Measurements from ENCODE around the gene MPZL2. TPM values are rescaled to one million over a fixed set of nuclear protein-coding genes. Genes with fewer than 3 reads are reported as not detected.

The MPZL2 gene
- total RNA-seq, 2 donors from 2014 or later, result 13.8 to 16.8 TPM

DNA sequence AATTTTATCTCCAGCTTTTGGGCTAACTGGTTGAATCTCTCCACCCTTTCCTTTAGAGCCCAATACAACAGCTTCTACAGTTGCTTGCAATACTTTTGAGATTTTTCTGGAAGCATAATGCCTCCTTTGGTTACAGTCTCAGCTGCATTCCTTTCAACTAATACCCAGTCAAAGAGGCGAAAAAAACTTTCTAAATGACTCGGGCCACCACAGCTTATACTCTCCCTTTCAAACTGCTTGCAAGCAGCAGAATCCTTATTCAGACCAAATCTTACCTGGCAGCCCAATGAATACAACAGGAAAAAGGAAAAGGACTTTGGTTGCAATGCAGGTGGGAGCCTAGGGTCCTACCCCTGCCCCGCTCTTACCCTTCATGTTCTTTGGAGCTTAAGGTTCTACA lies 55.1 kb downstream of the MPZL2 start:
- Histone ChIP-seq H3K4me1 (peaks cover 0 to 26% of the 10 kb centered on the region in 2 donors), H3K27ac (no peak overlapping the region)
- TF ChIP-seq, protein P1, sequence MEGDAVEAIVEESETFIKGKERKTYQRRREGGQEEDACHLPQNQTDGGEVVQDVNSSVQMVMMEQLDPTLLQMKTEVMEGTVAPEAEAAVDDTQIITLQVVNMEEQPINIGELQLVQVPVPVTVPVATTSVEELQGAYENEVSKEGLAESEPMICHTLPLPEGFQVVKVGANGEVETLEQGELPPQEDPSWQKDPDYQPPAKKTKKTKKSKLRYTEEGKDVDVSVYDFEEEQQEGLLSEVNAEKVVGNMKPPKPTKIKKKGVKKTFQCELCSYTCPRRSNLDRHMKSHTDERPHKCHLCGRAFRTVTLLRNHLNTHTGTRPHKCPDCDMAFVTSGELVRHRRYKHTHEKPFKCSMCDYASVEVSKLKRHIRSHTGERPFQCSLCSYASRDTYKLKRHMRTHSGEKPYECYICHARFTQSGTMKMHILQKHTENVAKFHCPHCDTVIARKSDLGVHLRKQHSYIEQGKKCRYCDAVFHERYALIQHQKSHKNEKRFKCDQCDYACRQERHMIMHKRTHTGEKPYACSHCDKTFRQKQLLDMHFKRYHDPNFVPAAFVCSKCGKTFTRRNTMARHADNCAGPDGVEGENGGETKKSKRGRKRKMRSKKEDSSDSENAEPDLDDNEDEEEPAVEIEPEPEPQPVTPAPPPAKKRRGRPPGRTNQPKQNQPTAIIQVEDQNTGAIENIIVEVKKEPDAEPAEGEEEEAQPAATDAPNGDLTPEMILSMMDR (IDR thresholded peaks at IDR 0.05), result no peak

GRCh38 chr11:118207079-118207478 lies 57.0 kb downstream of the MPZL2 start:
- Histone ChIP-seq H3K36me3 (no peaks in the 10 kb centered on the region), H3K9me3 (no peaks in the 10 kb centered on the region), H3K4me3 (no peak overlapping the region), H3K27me3 (no peaks in the 10 kb centered on the region), H3K4me1 (peaks cover 0 to 19% of the 10 kb centered on the region in 2 donors), H3K27ac (no peak overlapping the region)
- TF ChIP-seq, protein P1 (IDR thresholded peaks at IDR 0.05), result no peak
- no peak for DNase-seq (ENCODE audit: low spot score)

More for the DNA sequence above, 55.1 kb downstream of the MPZL2 start:
- H3K36me3 ChIP-seq, result no peaks in the 10 kb centered on the region
- H3K9me3 ChIP-seq, result no peaks in the 10 kb centered on the region
- no peak for DNase-seq (ENCODE audit: low spot score)
- H3K27me3 ChIP-seq, result no peaks in the 10 kb centered on the region
- H3K4me3 ChIP-seq, result no peak overlapping the region

- no peak for DNase-seq (ENCODE audit: low spot score)
- Histone ChIP-seq H3K36me3 (no peaks in the 10 kb centered on the region), H3K27ac (peak overlapping the region in 1 of 2 donors; percentile 5), H3K27me3 (no peaks in the 10 kb centered on the region), H3K4me1 (peaks cover 0 to 14% of the 10 kb centered on the region in 2 donors), H3K4me3 (no peak overlapping the region), H3K9me3 (no peaks in the 10 kb centered on the region)
- TF ChIP-seq, protein P1 (IDR thresholded peaks at IDR 0.05), result no peak
Observed at GRCh38 chr11:118206391-118207031, 57.6 kb downstream of the MPZL2 start.

GRCh38 chr11:118205606-118206378 lies 58.3 kb downstream of the MPZL2 start:
- DNase-seq (ENCODE audit: low spot score), result no peak
- Histone ChIP-seq H3K27me3 (no peaks in the 10 kb centered on the region), H3K4me3 (no peak overlapping the region), H3K4me1 (peaks cover 0 to 6% of the 10 kb centered on the region in 2 donors), H3K36me3 (no peaks in the 10 kb centered on the region), H3K9me3 (no peaks in the 10 kb centered on the region), H3K27ac (peak overlapping the region in 1 of 2 donors; percentile 5)
- TF ChIP-seq, protein P1 (IDR thresholded peaks at IDR 0.05), result no peak

Other genes starting within 250 kb of the MPZL2 start
- not detected for gene TMPRSS4, start 187.2 kb downstream of the MPZL2 start, total RNA-seq
- gene SMIM35, start 177.3 kb downstream of the MPZL2 start, total RNA-seq, result not detected
- gene SCN4B, start 111.5 kb downstream of the MPZL2 start, total RNA-seq, result 10 to 100 TPM in 1 of 2 donors, 1 to 10 TPM in 1; 2.5 to 11.8 TPM
- gene SCN2B, start 87.7 kb downstream of the MPZL2 start, total RNA-seq, result 1 to 10 TPM; 3.4 to 8.2 TPM
- gene JAML, start 39.3 kb downstream of the MPZL2 start, total RNA-seq, result 1 to 10 TPM in 1 of 2 donors, under 1 TPM in 1; 0.48 to 2.2 TPM
- 1 to 10 TPM; 1.0 to 2.0 TPM for gene MPZL3, start 11.9 kb downstream of the MPZL2 start, total RNA-seq
- 1 to 10 TPM in 1 of 2 donors, not detected in 1; 1.8 TPM for gene CD3E, start 40.4 kb upstream of the MPZL2 start, total RNA-seq
- gene CD3D, start 78.4 kb upstream of the MPZL2 start, total RNA-seq, result 1 to 10 TPM in 1 of 2 donors, not detected in 1; 1.5 TPM
- under 1 TPM in 1 of 2 donors, not detected in 1; 0.24 TPM for gene CD3G, start 80.0 kb upstream of the MPZL2 start, total RNA-seq
- gene UBE4A, start 95.3 kb upstream of the MPZL2 start, total RNA-seq, result 10 to 100 TPM; 46.3 to 53.4 TPM
- 100 to 1,000 TPM in 1 of 2 donors, 10 to 100 TPM in 1; 82.3 to 122 TPM for gene ATP5MG, start 137.3 kb upstream of the MPZL2 start, total RNA-seq
- 10 to 100 TPM; 28.1 to 41.7 TPM for gene KMT2A, start 172.2 kb upstream of the MPZL2 start, total RNA-seq

Data from right atrium auricular region (tissue), 2 donors.